Stimulated activated CD8-positive, alpha-beta memory T cell treated with anti-CD3 and anti-CD28 coated beads, Interleukin-12 subunit alpha, Interleukin-12 subunit beta, amount 100 ng/mL, for 4 hours (primary cell): ENCODE measurements around the gene SPP1.
"Not testable (repeated sequence)": the region's sequence is repeated elsewhere in the genome, so short reads cannot be mapped to it uniquely, and the experiment has no call there.

ENCODE experiments used
- DNase-seq: peaks from one replicate; pipeline ENCODE4 v3.0.0-alpha.2; 2020; ENCODE audit warnings: low read depth

The SPP1 gene

DNA sequence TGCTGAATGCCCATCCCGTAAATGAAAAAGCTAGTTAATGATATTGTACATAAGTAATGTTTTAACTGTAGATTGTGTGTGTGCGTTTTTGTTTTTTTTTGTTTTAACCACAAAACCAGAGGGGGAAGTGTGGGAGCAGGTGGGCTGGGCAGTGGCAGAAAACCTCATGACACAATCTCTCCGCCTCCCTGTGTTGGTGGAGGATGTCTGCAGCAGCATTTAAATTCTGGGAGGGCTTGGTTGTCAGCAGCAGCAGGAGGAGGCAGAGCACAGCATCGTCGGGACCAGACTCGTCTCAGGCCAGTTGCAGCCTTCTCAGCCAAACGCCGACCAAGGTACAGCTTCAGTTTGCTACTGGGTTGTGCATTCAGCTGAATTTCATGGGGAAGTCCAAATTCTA is at the start of gene SPP1:
Gene SPP1 (plus strand): TSS at position 249 of the 400 bp plus-strand sequence. CDS start 1,182 bp downstream, outside the sequence.
- DNase-seq = no peak

DNA sequence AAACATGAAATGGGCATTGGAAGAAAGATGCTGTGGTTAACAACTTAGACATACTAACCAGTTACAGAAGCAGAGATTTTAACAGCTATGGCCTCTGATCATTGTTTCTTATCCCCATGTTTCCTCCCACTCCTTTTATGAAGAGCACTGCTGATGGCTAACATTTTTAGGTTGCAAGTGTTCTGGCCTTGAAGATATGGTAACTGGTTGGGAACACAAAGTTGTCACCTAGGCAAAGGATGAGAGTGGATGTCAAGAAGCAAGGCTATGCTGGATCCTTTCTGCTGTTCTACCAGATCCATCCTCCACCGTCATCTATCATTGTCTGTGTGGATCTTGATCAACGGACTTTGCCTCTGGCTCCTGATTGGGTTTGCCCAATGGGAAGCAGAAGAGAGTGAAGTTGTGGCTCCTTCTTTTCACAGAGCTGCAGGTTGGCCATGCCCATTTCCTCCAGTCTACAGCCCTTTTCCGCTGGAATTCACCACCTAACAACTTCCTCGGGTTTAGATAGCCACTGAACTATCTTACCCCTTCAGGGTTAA is 48.9 kb upstream of the SPP1 start:
- DNase-seq = no peak

DNA sequence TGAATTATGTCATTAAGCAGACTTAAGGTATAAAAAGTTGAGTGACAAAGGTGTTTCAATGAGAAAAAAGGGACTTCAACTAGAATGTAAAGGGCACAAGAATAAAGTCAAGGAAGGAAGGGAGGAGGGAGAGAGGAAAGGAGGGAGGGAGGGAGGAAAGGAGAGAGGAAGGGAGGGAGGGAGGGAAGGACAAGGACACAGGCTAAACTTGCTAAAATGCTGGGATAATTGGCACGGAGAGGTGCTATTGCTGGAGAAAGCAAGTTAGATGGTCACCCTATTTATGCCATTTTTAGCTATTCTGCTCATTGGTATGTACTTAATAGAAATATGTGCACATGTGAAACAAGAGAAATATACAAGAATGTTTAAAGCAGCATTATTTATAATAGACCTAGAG is 44.9 kb upstream of the SPP1 start:
- no peak for DNase-seq

DNA sequence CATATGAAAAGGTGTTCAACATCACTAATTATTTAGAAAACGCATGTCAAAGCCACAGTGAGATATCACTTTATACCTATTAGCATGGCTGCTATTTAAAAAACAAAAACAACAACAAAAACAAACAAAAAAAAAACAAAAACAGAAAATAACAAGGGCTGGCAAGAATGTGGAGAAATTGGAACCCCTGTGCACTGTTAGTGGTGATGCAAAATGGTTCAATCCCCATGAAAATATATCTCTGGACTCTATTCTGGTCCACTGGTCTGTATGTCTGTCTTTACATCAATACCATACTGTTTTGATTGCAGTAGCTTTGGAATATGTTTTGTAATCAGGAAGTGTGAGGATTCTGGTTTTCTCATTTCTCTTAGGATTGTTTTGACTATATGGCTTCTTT is 43.6 kb upstream of the SPP1 start:
- DNase-seq = no peak

DNA sequence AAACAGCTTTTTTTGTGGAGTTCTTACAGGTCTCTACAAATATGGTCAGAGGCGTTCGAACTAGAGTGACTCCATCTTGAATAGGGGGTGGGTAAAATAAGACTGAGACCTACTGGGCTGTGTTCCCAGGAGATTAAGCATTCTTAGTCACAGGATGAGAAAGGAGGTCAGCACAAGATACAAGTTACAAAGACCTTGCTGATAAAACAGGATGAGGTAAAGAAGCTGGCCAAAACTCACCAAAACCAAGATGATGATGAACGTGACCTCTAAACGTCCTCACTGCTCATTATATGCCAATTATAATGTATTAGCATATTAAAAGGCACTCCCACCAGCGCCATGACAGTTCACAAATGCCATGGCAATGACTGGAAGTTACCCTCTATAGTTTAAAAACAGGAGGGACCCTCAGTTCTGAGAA is 42.8 kb upstream of the SPP1 start:
- no peak for DNase-seq

DNA sequence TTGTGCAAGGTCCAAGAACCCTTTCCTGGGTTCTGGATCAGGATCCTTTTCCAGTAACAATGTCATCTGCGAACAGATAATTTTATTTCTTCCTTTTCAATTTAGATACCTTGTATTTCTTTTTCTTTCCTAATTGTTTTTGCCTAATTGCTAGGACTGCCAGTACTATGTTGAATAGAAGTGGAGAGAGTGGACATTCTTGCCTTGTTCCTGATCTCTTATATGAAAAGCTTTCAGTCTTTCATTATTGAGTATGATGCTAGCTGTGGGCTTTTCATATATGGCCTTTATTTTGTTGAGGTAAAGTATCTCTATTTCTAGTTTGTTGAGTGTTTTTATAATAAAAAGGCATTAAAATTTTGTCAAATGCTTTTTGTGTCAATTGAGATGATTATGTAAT is 42.2 kb upstream of the SPP1 start:
- DNase-seq = no peak

DNA sequence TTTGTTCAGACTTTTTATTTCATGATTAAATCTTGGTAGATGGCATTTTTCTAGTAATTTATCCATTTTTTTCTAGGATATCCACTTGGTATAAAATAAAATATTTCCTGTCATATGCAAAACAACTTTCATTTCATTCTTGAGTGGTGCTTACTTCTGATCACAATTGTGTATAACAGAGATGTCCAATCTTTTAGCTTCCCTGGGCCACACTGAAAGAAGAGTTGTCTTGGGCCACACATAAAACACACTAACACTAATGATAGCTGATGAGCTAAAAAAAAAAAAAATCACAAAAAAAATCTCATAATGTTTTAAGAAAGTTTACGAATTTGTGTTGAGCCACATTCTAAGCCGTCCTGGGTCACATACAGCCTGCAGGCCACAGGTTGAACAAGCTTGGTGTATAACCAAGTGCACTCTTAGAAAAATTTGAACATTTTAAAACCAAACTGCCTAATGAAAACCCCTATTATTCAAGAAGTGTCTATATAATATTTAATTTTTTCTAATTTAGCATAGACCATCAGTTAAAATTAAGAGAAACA is 41.3 kb upstream of the SPP1 start:
- DNase-seq = no peak

DNA sequence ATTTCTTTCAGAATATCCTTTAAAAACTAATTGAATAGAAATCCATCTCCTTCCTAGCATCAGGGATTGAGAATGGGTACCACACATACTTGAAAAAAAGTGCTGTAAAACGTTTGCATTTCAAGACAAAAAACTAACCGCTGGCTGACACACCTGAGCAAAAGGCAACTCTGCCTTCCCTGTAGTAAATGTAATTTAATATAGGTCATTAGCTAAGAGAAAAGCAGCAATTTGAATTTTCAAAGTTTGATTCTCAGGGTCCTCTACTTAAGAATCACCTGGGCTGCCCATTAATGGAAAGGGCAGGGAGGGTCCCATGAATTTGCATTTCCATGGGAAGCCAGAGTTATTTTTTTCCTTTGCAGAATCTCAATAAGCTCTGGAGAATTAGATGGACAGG is 40.5 kb upstream of the SPP1 start:
- no peak for DNase-seq

DNA sequence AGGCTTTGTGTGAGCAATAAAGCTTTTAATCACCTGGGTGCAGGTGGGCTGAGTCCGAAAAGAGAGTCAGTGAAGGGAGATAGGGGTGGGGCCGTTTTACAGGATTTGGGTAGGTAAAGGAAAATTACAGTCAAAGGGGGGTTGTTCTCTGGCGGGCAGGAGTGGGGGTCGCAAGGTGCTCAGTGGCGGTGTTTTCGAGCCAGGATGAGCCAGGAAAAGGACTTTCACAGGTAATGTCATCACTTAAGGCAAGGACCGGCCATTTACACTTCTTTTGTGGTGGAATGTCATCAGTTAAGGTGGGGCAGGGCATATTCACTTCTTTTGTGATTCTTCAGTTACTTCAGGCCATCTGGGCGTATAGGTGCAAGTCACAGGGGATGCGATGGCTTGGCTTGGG is 39.6 kb upstream of the SPP1 start:
- DNase-seq = not testable (repeated sequence)

DNA sequence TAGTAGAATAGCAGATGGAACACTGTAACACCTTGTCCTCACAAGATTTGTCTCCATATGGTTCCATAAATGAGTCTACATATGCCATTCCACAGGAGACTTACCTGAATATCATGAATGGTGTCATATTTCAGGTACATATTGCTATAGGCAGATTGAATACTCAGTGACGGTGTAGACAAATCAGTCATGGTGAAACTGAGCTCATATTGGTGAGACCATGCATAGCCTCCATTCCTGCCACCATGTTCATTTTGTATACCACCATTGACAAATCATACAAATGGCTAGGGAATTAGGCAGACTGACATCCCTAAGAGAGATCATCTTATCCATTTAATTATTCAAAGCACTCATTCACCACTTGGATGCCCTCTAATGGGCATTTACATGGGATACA is 38.0 kb upstream of the SPP1 start:
- DNase-seq = no peak

DNA sequence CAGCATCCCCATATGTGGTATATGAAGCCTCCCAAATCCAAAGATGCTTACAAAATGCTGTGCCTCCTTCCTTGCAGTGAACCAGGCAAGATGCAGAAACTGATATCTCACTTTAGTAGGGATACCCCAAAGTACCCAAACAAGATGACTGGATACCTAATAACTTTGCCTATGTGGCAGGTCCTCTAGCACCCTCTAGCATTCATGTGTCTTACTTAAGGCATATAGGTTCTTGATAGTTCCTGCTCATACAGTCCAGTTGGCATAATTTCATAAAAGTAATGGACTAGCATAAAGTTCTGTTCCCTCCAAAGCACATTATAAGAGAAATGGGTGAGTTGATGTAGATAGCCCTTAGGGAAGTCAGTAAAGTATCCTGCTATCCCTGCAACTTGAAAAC is 36.8 kb upstream of the SPP1 start:
- DNase-seq = no peak

DNA sequence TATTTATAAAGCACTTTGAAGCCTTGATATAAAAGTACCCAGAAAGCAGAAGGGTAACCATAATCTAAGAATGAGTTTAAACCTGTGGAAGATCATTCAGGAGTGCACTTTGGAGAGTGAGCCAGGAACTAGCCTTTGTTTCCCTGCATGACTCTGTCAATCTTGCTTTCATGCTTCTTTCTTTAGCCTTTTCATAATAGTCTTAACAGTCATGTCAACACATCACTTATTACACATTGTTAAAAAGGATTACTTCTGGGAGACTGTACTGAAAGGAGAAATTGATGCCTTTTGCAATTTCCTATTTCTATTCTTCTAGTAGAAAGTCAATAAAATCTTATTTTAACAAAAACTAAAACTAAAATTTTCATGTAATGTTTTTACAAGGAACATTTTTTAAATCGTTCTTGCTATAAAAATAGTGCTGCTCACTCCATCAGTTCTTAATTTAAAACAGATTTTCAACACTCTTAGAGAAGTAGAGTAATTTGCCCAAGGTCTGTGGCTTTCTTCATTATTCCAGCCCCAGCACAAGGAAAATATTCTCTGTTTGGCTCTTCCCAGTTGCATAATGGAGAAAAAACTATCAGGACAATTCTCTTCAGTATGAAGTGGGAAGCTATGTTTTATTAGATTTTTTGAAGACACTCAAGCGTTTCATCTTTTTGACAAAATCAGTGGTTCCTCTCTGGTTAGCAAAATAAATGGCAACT is 35.4 kb upstream of the SPP1 start:
- no peak for DNase-seq

DNA sequence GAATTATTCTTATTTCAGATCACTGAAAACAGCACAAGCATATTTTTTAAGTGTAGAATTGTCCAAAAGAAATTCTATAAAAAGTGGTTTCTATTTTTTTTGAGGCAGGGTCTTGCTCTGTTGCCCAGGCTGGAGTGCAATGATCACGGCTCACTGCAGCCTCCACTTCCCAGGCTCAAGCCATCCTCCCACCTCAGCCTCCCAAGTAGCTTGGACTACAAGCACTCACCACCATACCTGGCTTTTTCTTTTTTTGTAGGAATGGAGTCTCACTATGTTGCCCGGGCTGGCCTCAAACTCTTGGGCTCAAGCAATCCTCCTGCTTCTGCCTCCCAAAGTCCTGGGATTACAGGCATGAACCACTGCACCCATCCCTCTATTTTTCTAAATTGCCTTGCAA is 34.7 kb upstream of the SPP1 start:
- not testable (repeated sequence) for DNase-seq

DNA sequence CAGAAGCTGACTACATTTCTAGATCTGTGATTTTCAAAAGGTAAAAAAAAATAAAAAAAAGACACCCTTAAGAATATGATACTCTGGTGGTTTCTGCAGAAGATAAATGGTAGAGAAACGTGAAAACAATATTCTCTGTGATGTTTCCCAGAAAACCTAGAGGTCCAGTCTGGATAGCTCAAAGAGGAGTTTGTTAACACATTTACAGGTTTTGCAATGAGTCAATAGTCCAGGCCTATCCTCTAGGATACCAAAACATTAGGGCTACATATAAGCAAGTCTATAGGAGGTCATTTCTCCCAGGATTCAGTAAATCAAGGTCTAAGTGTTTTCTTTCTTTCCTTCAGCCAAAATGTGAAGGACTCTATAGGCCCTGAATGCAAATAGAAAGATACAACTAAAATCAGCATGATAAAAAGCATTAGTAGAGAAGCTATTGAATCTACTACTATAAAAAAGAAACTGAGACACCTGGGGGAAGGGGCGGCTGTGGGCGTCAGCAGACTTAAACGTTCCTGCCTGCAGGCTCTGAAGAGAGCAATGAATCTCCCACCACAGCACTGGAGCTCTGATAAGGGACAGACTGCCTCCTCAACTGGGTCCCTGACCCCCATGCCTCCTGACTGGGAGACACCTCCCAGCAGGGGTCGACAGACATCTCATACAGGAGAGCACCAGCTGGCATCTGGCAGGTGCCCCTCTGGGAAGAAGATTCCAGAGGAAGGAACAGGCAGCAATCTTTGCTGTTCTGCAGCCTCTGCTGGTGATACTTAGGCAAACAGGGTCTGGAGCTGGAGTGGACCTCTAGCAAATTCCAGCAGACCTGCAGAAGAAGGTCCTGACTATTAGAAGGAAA is 33.7 kb upstream of the SPP1 start:
- no peak for DNase-seq

DNA sequence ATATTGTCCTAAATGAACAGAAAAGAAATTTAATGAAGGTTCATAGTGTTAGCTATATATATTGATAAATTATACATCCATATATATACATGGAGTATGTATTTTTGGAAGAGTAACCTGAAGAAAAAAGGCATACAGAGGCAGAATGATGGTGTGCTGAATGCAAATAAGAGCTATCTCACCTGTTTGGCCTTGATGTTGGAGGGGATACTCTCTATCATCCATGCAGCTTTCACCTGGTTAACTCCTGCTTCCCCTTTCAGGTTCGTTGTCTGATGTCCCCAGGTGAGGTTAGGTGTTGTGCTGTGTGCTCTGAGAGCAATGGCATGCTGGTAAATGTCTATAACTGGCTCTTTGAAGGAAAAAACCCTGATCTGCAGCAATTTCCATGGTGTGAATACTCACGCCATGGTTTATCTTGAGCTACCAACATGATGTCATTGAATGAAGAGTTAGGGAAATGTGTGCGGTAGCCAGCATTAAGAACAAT is 31.8 kb upstream of the SPP1 start:
- DNase-seq = no peak

DNA sequence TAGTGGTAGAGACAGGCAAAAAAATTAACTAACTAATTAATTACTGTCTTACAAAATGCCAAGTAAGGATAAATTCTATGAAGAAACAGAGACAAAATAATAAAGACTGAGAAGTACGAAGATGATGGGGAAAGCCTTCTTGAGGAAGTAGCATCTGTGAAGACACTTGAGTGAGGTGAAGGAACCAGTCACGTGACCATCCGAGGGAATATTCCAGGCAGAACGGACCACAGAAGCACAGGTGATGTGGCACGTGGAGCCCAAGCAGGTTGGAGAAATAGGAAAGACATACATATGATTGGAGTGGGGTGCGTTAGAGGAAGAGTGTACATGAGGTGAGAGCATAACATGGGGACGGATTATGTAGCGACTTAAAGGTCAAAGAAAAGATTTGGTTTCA is 30.5 kb upstream of the SPP1 start:
- no peak for DNase-seq

DNA sequence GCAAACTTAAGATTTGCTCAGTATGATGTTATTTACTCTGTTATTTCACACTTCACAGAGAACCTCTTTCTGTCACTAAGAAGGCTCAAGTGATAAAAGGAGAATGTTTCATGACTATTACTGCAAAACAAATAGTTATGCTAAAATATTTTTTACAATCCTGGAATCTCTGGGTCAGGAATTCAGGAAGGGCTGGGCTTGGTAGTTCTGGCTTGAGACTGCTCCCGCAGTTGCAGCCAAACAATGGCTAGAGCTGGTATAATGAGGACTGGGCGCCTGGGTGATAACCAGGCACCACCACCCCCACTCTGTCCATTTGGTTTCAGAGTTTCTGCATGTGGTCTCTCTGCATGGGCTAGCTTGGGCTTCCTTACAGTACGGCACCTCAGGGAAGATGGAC is 28.7 kb upstream of the SPP1 start:
- DNase-seq = no peak

DNA sequence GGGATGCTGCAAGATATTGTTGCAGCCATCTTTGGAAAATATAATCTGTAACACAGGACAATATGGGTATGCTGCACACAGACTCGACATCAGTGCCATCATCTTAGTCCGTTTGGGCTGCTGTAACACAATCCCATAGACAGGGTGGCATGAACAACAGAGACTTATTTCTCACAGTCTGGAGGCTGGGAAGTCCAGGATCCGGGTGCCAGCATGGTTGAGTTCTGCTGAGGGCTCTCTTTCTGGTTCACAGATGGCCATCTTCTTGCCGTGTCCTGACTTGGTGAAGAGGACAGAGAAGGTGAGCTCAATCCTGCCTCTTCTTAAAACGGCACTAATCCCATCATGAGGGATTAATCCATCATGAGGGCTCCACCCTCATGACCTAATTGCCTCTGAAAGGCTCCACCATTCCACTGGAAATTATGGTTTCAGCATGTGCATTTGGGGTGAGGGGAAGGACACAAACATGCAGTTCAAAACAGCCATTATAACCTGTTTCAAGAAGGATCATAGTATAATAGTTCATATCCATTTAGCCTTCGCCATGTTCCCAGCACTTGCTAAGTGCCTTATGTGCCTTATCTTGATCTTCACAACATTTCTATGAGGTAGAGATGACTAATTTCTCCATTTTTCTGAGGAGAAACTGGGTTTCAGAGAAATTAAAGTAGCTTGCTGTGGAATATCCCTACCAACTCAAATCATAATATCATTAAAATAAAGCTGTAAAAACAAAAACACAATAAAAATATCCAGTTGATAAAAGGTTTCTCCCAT is 27.9 kb upstream of the SPP1 start:
- DNase-seq = no peak

DNA sequence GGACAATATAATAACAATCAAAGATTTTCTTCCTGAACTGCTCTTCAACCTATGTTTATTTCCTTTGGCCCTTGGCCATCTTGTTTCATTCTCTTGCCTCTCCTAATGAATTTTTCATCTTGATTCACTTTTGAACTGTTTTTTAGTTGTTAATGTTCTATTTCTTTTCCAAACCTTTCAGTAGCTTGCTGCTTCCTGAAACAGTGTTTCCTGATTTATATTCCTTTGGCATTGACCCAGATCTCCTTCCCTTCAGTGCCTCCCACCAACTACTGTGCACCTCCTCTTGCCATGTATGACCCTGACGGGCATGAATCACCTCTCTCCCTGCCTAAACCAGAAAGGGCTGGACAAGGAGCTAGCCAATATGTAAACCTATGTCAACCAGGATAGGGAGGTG is 25.6 kb upstream of the SPP1 start:
- no peak for DNase-seq

DNA sequence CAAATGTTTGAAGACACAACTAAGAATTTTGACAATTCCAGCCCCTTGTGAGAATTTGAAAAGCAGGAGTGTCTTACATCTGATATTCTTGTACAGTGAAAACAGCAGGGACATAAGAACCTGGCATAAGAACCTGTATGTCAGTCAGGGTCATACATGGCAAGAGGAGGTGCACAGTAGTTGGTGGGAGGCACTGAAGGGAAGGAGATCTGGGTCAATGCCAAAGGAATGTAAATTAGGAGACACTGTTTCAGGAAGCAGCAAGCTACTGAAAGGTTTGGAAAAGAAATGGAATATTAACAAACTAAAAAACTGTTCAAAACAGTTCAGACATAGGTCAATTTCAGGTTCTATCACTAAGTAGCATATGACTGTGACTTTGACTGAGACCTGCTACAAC is 25.0 kb upstream of the SPP1 start:
- no peak for DNase-seq

DNA sequence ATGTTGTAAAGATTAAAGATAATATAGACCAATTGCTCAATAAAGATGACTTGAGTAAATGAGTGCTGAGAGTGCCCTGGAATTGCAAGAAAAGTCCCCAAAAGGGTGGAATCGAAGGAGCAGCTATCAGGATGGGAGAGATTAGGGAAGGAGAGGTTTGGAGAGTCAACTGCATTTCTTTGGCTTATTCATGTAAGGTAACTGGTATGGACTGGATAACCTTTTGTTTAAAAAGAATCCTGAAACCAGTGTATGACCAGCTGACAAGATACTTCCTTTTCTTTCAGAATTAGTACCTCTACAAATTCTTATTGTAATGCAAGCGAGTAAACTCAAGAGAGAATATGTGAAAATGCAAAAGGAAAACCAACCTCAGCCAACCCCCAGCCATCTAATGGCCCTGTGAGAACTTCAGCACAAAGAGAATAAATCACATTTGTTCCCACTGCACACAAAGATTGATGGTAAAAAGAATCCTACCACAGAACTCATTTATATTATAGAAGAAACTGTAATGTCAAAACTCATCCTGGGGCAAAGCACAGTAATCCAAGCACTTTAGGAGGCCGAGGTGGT is 24.5 kb upstream of the SPP1 start:
- DNase-seq = no peak

DNA sequence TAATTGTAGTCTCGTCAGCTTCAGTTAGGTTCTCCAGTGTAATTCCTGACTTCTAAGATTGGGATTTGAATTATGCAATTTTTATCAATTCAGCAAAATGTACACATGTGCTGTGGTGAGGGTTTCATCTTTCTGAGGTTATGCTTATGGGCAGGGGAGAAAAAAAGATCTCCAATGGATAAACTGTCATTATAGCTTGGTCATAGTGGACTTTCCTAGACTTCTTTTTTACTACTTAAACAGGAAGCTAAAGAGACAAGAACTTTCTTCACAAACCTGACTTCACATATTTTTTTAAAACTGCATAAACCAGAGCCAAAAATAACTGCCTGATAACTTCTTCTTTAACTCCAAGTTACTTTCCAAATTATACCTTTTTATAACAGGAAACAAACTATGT is 21.7 kb upstream of the SPP1 start:
- DNase-seq = no peak
